T-helper 9 cell (primary cell): ENCODE measurements around the gene ZDBF2.
A peak's percentile ranks its signal among the peaks of the same experiment; 100 is the strongest.
"Not testable (repeated sequence)": the region's sequence is repeated elsewhere in the genome, so short reads cannot be mapped to it uniquely, and the experiment has no call there.

Experiments
- DNase-seq: peaks from one replicate; pipeline ENCODE4 v3.0.0-alpha.2; 2020
- total RNA-seq, 2 donors: gene quantifications; one replicate each; lab custom pipeline; 2026; lab: John Stamatoyannopoulos, UW

ZDBF2 gene
- 56.2 to 62.3 reads per million in 2 donors for total RNA-seq

DNA sequence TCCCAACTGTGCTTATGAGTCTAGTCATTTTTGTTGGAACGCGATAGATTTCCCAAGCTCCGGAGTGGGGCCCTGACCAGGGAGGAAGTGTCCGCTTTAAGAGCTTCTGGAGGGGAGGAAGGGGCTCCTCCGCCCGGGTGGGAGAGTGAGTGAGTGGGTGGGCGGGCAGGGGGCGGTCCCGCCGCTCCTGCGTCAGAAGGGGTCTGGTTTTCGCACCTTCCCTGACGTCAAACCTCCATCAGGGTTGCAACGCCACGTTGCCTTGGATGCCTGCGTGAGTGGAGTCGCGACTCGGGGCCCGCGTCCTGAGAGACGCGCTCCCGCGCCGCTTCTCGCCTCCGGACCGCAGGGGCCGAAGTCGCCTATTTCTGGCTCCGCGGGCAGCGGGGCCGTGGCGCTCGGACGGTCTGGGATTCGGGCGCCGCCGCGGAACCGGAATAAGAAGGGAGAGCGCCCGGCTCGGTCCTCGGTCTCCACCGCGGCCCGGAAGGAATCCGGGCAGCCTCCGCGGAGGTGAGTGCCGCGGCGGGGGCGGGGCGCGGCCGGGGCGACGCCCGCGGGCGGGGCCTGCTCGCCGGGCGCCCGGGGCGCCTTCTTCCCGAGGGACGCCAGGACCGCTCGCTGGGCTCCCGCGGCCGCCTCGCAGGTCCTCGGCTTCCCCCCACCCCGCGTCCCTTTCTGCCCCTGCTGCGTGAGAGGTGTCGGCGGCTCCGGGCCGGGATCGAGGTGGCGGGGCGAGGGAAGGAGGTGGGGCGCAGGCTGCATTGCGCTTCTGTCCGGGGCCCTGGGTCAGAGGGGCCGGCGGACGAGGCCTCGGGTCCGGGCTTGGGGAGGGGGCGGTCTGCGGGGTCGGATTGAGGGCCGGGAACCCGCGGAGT, at the start of gene ZDBF2:
Gene ZDBF2 (plus strand): TSS at position 230 of the 878 bp plus-strand sequence. CDS start 7,187 bp downstream, outside the sequence.
- peak; percentile 28 for DNase-seq

DNA sequence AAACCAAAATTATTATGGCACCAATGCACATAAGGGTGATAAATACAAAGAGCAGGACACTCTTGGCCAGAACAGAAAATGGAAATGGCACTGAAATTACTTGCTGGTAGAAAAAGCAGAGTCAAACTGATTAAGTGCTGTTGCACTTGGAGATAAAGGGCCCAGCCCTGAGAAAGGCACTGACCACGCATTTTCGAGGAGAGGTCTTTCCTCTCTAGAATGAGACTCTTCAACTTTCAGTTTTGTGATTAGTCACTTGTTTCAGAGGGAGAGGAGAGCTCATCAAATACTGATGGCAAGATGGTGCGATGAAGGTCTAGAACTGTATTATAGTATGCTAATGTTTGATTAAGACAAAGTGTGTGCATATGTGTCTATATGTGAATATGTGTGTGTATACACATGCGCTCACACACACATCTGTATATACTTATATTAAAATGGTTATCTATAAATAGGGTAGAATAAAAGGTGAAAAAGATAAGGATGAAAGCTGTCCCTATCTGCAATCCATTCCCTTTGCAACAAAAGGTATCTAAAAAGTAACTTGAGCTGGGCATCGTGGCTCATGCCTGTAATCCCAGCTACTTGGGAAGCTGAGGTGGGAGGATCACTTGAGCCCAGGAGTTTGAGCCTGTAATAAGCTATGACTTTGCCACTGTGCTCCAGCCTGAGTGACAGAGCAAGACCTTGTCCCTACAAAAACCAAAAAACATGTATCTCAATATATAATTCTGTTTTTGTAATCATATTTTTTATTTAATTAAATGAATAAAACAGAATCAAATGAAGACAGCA, 48.8 kb upstream of the ZDBF2 start:
- no peak for DNase-seq

DNA sequence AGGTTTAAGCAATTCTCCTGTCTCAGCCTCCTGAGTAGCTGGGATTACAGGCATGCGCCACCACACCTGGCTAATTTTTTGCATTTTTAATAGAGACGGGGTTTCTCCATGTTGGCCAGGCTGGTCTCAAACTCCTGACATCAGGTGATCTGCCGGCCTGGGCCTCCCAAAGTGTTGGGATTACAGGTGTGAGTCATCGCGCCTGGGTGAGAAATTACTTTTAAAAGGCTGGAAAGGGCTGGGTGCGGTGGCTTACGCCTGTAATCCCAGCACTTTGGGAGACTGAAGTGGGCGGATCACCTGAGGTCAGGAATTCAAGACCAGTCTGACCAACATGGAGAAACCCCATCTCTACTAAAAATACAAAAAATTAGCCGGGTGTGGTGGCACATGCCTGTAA, 45.8 kb upstream of the ZDBF2 start:
- not testable (repeated sequence) for DNase-seq

DNA sequence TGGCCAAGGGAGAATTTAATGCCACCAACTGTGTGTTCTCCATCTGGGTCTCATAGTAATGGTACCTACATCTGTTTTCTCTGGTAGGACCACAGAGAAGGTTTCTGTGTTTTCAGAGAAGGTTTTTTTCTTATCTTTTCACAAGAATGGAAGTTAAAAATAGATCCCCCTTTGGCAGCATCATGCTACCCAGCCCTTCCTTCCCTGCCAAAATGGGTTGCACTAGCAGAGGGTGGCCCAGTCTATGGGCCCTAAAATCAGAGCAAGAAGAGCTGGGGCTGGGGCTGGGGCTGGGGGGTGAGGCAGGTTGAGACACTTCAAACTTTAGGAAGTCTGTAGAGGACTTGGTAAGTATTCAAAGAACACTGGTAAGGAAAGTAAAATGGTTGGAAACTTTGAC, 44.8 kb upstream of the ZDBF2 start:
- no peak for DNase-seq

DNA sequence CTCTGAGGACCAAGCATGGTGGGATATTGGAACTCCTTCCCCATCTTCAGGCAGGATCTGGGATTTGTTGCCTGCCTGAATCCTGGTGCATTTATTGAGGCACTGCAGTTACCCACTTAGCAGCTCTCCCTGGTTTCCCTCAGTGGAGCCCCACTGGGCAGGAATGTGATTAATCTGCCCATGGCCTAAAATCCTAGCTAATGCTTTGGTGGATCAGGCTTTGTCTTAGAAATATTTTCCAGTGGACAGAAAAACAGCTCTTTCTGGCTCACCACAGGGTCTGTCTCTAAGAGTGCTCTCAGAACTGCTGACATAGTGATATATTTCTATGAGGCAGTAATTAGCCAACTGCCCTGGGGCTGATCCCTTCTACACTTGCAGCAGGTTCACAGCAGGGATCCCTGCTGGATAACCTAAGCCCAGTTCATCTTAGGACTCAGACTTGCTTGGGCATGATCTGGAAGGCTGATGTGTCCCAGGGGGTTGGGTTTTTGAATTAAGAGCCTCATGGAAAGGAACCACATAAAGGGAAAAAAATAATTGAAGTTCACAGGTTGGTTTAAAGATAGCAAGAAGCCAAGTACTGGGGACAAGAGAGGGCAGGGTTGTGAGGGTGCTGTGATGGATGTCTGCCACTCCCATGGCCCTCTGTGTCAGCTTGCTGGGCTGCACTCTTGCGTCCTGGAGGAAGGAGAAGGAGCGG, 44.3 kb upstream of the ZDBF2 start:
- no peak for DNase-seq

DNA sequence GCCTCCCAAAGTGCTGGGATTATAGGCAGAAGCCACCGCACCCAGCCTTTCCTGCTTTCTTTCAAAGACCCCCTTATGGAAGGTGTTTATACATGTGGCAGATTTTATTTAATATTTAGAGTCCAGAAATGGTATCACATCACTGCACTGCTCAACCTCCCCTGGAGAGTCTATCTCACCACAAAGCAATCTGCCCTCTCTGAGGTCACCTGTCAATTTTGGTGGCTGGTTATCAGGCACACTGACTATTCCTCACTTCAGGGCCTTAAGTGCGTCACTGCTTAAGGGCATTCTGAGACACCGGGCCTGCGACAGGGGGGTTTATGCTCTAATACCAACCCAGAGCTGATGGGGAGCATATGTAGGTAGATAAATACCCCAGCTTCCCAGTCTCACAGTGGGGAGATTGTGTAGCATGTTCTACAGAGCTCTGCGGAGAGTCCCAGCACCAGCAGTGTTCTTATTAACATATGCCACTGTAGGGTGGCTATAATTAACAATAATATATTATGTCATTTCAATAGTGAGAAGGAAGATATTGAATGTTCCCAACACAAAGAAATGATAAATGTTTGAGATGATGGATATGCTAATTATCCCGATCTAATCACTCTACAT, 42.7 kb upstream of the ZDBF2 start:
- DNase-seq: no peak

DNA sequence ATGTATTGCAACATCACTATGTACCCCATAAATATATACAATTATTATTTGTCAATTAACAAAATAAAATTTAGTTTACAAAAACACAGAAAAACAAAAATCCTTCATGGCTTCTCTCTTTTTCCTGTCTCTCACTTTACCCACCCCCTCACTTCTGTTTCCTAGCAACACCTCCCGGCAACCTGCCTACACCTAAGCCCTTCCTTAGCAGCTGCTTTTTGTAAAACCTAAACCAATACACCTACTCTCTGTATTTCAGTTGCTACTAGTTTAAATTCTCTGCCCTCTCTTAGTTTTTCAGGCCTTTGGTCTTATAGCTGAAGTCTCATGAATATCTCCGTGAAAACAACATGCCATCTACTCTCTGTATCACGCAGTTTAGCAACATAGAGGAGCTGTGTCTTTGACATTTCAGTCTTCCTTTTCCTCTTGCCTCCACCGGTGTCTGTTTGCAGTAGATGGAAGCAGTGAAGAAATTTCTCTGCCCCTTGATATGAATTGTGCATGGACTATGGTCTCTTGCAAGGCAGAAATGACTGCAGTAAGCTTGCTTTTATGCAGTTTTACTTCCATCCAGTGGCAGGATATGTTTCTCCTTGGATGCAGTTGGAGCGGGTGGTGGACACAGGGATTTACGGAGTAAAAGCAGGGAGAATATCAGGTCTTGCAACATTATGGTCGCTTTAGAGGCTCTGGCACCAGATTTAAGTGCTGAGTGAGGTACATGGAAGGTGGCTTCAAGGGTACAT, 42.0 kb upstream of the ZDBF2 start:
- DNase-seq: no peak

DNA sequence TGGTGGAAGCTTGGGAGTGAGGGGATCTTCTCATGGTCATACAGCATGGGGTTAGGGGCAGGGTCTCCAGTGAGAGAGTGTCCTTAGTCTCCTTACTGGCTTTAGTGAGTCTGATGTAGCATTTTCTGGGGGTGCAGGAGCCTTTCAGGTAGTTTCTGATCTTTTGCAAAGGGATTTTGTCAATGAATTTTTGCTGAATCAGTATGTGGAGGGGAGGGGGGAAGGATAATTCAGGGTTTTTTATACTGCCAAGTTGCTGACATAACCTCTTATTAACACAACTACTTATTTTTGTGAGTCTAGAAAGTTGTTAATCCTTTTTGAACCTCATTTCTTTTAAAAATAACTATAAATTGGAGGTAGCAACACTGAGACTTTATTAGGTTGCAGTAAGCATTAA, 35.3 kb upstream of the ZDBF2 start:
- DNase-seq: no peak

DNA sequence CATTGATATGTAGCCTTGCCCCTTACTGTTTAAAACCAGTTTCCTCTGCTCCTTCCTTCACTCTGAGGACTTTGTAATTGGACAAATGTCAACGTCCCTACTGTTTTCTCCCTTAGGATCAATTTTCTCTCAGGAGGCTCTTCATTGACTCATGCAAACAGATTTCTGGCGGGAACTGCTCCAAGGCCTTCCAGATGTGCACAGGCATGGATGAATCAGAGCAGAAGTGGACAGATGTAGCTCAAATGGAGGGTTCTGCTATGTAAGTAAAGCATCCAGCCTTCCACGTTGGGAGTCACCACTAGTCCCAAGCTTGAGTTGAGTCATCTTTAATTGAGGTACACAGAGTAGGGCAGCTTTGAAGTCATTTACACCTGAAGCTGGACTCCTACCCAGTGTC, 34.1 kb upstream of the ZDBF2 start:
- no peak for DNase-seq

DNA sequence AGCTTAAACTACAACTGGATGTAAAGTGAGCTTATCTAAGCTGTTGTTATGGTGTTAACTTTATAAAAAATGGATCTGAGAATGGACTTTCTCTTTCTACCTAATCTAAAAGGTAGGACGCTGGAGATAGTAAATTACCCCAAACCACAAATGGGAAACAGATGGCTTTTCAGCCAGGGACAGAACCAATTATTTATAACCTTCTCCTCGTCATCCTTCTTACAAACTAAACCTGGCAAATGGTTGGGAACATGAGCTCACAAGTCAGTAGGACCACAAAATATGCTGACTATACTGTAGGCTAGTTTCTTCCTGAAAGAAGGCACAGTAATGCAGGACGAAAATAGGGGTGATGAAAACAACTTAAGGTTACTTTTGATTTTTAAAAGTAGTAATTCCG, 32.7 kb upstream of the ZDBF2 start:
- DNase-seq: no peak

DNA sequence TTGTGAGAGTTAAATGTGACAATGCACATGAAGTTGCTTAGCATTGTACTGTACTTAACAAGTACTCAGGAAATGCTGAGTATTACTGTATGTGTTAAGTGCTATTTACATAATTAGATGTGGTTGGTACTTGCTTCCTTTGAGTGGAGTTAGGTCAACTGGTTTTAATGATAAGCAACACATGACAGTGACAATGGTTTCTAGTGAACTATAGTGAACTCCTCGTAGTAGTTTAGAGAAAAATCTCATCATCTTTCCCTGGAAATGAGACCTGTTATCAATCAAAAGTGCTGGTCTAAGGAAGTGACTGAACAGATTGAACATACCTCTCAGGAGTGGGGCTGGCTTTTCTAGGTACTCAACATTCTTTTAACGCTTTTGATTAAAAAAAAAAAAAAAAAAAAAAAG, 29.2 kb upstream of the ZDBF2 start:
- no peak for DNase-seq

DNA sequence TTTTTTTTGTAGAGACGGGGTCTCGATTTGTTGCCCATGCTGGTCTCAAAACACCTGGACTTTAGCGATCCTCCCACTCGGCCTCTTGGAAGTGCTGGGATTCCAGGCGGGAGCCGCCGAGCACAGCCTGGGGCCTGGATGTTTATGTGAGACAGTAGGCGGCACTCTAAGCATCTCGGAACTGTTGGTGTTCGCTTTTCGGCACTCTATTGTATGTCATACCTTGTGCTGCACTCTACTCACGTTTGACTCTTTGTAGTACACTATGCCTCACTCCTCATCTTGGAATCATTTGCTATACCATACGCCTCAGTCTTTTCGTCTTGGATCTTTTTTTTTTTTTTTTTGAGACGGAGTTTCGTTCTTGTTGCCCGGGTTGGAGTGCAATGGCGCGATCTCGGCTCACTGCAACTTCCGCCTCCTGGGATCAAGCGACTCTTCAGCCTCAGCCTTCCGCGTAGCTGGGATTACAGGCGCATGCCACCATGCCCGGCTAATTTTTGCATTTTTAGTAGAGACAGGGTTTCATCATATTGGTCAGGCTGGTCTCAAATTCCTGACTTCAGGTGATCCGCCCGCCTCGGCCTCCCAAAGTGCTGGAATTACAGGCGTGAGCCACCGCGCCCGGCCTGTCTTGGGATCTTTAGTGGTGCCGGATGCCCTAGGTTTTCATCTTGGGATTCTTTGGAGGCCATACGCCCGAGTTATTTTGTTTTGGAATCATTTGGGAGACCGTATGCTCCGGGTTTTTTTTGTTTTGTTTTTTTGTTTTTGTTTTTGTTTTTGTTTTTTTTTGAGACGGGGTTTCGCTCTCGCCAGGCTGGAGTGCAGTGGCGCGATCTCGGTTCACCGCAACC, 24.2 kb upstream of the ZDBF2 start:
- no peak for DNase-seq

DNA sequence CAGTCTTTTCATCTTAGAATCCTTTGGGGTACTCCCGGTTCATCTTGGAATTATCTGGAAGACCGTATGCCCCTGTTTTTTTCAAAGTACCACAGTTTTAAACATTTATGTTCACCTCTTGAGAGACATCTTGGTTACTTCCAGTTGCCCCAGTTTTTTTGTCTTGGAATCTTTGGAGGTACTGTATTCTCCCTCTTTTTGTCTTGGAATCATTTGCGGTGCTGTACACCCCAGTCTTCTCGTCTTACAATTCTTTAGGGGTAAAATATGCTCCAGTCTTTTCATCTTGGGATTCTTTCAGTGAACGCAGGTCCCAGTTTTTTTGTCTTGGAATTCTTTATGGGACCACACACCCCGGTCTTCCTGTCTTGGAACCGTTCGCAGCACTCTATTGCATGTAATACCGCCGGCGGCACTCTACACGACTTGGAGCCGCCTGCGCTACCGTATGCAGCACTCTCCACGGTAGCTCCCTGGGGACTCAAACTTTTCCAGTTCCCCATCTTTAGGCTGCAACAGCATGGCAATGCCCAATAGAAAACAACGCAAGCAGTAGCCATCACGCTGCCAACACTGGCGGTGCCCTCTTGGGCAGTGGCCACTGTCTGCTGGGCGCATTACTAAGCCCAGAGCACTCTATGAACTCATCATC, 21.2 kb upstream of the ZDBF2 start:
- DNase-seq: no peak

DNA sequence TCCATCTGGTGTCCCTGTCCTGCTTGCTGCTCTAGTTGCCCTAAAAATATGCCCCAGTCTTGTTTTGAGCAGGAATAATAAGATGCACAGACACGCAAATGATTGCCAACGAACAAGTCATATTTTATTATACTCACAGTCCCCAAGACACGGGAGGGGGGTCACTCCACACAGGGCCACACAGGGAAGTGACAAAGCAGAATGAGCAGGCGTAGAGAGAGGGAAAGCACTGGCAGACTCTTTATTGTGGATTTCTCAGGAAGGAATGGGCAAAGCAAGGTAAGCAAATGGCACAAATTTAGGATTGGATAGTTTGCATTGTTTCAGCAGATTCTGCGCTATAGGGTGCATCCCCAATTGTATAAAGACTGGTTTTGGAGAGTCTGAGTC, 20.7 kb upstream of the ZDBF2 start:
- DNase-seq: no peak

DNA sequence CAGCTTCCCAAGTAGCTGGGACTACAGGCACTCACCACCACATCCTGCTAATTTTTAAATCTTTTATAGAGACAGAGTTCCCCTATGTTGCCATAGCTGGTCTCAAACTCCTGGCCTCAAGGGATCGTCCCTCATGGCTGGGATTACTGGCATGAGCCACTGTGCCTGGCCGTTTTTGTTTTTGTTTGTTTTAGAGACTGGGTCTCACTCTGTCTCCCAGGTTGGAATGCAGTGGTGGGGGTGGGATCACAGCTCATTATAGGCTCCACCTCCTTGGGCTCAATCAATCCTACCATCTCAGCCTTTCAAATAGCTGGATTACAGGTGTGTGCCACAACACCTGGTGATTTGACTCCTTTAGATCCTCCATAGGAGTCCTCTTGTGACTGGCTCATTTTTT, 19.5 kb upstream of the ZDBF2 start:
- DNase-seq: no peak

DNA sequence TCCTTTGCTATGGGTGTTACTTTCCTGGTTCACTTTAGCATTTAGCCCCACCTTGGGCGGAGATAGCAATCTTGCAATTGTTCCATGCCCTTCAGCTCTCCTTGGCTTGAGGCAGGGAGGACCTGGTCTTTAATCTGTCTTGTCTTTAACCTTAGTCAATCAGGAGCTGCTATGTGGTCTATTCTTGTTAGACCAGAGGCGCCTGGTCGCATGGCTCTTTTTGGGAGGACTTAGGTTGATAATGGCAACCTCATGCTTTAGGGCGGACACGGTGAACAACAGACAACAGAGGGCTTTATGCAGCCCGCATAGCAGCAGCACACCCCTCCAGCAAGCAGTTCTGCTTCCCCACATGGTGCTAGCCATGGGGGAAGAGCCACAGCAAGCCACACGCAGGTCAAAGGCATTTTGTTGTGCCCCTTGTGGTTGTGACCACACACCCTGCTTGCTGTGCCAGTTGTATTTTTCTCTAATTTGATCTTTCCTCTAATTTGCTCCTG, 17.7 kb upstream of the ZDBF2 start:
- no peak for DNase-seq

DNA sequence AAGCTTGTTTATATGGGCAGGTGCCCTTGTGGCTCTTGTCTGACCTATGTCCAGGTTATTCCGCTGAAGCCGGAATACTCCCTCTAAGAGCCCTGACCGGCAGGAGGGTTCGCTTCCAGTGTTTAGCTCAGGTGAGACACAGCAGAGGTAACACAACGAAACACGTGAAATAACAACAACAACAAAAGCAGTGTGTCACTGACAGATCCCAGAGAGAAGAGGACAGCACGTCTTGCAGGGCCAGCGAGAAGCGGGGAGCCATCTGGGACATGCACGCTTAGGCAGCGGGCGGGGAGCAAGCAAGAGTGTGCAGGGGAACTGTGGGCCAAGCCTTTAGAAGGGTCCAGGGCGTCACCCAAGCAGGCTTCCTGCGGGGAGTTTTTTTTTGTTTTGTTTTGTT, 17.1 kb upstream of the ZDBF2 start:
- no peak for DNase-seq

DNA sequence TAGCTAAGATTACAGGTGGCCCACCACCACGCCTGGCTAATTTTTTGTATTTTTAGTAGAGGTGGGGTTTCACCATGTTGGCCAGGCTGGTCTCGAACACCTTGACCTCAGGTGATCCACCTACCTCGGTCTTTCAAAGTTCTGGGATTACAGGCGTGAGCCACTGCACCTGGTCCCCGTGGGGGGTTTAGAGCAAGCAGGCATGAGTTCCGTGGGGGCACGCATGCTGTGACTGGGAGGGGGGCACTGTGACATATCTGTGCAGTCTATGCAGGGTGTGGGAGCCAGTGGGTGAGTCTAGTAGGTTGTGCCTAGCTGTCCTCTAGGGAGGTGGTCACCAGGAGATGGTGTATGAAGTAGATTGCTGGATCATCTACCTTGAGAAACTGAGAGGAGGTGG, 16.6 kb upstream of the ZDBF2 start:
- no peak for DNase-seq

DNA sequence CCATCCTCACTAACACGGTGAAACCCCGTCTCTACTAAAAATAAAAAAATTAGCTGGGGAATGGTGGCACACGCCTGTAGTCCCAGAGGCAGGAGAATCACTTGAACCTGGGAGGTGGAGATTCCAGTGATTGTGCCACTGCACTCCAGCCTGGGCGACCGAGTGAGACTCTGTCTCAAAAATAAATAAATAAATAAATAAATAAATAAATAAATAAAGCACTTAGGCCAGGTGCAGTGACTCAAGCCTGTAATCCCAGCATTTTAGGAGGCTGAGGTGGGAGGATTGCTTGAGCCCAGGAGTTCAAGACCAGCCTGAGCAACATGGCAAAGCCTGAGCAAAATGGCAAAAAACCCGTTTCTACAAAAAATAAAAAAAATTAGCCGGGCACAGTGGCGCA, 15.8 kb upstream of the ZDBF2 start:
- DNase-seq: not testable (repeated sequence)
